ENCODE measurements around the gene COG5.

COG5 gene

GRCh38 chr7:107387573-107388219 is 176.0 kb downstream of the COG5 start:
- DNase-seq, result no peak

- DNase-seq, result no peak
Observed at GRCh38 chr7:107387128-107387527, 176.6 kb downstream of the COG5 start.

GRCh38 chr7:107386548-107387102 is 177.1 kb downstream of the COG5 start:
- no peak for DNase-seq

DNA sequence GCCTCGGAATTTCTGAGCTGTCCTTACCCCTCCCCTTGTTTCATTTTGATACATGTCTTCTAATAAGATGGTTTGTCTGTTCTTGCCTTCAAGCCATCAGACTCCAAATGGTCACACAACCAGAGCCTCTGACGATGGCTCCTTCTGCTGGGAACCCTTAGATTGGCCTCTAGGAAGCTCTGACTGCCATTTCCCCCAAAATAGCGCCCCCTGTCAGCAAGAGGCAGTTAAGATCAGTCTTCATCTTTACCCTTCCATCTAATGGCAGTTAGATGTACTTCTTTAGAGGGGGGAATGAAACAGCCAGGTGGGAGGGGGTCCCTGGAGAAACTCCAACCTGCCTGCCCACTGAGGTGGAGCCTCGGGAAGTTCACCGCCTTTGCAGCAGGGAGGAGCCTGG is 179.7 kb downstream of the COG5 start:
- no peak for DNase-seq

DNA sequence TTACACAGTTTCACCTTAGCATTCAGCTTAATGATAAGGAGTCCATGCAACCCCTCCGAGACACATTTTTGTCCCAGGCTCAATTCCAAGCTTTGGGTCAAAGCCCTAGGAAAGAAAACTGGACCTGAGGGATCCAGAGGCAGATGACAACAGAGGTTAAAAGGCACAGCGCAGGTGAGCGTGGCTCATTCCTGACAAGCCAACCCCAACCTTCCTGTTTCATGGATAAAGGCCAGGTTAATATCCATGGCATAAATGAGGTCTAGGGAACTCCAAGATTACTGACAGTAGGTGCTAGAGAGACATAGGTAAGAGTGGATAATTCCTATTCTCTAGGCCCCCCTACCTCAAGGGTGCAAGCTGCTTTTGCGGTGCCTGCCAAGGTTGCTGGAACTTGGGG is 180.5 kb downstream of the COG5 start:
- DNase-seq, result no peak

GRCh38 chr7:107381453-107381852 is 182.3 kb downstream of the COG5 start:
- DNase-seq, result no peak

DNA sequence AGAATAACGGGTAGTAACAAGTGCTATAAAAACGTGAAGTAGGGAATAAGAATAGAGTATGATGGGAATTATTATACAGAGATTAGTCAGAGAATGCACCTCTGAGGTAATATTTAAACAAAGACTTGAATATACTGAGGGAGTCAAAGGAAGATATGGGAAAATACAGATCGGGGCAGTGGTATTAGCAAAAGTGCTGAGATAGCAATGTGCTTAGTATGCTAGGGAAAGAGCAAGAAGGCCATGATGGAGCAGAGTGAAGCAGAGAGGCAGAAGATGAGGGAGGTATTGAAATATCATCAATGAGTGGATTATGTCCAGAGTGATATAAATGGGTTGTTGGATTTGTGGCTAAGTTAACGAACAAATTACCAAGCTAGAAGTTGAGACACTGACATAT is 190.4 kb downstream of the COG5 start:
- DNase-seq, result no peak

- no peak for DNase-seq
Observed at GRCh38 chr7:107372298-107372697, 191.4 kb downstream of the COG5 start.

DNA sequence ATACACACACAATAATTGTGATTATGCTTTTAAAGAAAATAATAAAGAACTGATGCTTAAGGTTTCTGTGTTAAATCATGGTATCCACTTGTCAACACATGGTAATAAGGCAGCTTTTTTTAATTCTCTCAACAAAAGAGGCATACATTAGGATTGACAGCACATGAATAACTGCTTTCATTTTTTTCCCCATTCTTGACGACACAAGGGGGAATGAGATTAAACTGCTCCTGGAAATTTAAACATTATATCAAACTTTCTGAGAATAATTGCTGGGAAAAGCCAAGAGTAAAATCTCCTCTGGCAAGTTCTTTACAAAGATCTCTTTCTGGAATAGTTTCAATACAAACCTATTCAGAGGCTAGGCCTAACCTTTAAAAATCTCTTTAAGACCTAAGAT is 192.9 kb downstream of the COG5 start:
- DNase-seq, result no peak

DNA sequence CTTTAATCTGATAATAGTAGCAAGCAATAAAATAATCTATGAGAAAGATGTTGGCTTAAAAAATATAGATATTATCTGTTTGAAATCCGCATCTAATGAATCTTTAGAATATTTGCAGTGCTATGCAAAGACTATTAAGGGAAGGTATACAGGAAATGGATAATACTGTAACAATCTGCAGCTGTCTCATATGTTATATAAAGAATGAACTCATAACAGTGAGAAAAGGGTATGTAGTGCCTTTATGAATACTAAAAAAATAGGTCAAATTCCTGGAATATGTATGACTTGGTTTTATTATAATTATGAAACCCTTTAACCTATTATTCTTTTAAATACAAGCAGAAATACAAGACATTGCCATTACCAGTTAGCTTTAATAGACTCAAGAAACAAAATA is 198.9 kb downstream of the COG5 start:
- DNase-seq, result no peak

DNA sequence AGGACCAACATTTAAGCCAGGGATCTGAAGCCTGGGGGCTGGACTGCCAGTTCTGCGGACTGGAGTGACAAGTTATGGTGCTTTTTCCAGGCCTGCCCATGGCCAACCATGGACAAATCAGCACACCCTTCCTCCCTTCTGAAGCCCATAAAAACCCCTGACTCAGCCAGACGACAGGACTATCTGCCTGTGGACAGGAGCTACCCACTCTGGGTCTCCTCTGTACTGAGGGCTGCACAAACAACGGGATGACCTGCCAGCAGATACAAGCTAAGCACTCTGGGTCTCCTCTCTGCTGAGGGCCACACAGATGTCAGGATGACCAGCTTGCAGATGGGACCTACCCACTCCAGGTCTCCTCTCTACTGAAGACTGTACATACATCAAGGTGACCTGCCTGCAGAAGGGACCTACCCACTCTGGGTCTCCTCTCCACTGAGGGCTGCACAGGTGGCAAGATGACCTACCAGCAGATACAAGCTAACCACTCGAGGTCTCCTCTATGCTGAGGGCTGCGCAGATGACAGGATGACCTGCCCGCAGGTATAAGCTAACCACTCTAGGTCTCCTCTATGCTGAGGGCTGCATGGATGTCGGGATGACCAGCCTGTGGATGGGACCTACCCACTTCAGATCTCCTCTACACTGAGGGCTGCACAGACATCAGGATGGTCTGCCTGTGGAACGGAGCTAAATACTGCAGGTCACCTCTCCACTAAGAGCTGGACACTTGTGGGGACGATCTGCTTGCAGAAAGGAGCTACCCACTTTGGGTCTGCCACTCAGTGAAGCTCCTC is 204.0 kb downstream of the COG5 start:
- no peak for DNase-seq

- no peak for DNase-seq
Observed at GRCh38 chr7:107355616-107356015, 208.1 kb downstream of the COG5 start.

- no peak for DNase-seq
Observed at GRCh38 chr7:107354640-107355039, 209.1 kb downstream of the COG5 start.

- no peak for DNase-seq
Observed at GRCh38 chr7:107353701-107354100, 210.0 kb downstream of the COG5 start.

- DNase-seq, result no peak
Observed at GRCh38 chr7:107345898-107346297, 217.8 kb downstream of the COG5 start.

DNA sequence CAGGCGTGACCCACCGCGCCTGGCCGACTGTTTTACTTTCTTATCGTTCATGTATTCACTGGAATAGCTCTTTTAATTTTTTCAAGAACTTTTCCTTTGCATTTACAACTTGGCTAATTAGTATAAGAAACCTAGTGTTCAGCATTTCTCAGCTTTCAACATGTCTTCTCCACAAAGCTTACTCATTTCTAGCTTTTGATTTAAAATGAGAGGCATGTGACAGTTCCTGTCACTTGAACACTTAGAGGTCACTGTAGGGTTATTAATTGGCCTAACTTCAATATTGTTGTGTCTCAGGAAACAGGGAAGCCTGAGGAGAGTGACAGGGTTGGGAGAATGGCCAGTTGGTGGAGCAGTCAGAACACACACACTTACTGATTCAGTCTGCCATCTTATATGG is 218.9 kb downstream of the COG5 start:
- no peak for DNase-seq

GRCh38 chr7:107344286-107344685 is 219.4 kb downstream of the COG5 start:
- no peak for DNase-seq

DNA sequence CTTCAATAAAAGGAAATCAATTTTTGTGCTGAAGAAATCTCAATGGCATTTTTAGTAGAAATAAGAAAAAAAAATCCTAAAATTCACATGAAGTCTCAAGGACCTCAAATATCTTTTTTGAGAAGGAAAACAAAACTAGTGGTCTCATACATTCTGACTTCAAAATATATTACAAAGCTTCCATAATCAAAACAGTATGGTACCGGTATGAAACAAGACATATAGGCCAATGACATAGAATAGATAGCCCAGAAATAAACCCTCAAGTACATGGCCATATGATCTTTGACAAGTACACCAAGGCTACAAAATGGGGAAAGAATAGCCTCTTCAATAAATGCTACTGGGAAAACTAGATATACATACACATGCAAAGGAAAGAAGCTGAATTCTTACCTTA is 225.6 kb downstream of the COG5 start:
- no peak for DNase-seq

- DNase-seq, result no peak
Observed at GRCh38 chr7:107332488-107333269, 231.0 kb downstream of the COG5 start.

- no peak for DNase-seq
Observed at GRCh38 chr7:107330478-107330877, 233.2 kb downstream of the COG5 start.

- no peak for DNase-seq
Observed at GRCh38 chr7:107327986-107328569, 235.6 kb downstream of the COG5 start.

GRCh38 chr7:107326061-107326460 is 237.7 kb downstream of the COG5 start:
- no peak for DNase-seq

GRCh38 chr7:107322015-107322414 is 241.7 kb downstream of the COG5 start:
- no peak for DNase-seq

Data from activated gamma-delta T cell treated with Interleukin-2 at 50 U/mL for 16 hours (primary cell).